ENCODE data around the gene SFTPD.

Gene SFTPD

DNA sequence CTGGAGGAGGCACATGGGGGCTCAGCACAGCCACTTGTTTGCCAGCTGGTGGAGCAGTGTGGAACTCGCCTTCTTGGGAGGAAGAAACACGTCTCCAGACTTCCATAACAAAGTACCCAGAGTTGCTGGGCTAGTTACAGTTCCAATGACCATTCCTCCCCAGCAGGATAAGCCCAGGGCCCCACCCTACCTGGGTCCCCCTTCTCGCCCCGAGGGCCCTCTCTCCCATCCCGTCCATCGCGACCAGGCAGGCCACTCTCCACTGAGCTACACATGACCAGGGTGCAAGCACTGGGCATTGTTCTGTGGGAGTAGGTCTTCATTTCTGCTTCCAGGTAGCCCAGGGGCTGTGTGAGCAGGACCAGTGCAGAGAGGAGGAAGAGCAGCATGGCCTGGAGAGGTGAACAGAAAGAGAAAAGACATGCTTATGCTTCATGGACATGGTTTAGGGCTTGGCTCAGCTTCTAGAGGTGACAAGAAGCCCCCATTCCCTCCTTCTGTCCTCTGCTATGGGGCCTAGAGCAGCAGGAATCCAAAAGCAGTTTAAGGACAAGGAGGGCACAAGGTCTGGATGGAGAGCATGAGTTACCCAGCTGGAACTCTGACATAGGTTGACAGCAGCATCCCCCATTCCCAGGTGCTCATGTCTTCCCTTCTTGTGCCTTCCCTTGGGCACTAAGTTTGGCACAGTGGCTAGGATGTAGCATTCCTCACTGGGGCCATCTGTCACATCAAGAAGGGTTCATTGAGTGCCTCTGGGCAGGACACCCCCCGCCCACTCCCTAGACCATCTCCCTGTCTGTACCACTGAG lies 2.4 kb downstream of the SFTPD start:
- DNase-seq (ENCODE audit: low read depth in 4 of 4, low spot score in 1 of 4), result no peak

DNA sequence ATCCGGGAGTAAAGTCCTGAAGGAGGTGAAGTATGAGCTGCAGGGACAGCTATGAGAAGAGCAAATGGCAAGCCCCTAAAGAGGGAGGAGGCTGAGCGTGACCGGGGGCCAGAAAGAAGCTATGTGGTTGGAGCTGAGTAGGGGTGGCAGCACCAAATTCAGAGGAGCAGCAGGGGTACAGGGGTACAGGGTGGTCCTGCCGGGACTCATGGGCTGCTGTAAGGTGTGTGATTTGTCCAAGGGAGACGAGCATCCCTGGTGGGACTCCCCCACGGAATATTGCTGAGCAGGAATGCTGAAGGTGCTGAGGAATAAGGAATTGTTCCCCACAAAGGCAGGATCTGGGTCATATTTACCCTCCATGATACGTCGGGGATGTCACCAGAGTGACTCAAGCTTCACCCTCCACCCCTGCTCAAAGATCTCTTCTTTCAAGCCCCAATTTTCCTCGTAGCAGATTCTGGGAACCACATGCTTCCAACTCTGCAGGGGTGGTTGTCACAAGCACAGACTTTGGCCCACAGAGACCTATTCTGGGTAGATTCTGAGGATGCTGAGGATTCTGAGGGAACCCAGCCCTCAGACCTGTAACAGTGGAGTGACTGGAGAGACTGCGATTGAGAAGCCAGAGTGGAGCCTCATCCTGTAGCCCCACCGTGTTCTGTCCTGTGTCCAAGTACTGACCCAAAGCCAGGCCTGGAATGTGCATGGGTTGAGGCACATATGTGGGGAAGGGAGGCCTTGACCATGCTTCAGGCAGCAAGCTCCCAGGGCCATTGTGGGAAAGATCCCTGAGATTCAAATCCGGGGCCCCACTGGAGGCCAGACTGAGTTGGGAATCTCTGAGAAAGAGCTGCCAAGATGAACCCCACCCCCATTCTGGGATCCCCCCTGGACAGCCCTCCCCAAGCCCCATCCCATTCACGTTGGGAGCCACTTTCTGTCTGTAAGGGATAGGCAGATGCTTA lies 4.2 kb downstream of the SFTPD start:
- no peak for DNase-seq (ENCODE audit: low read depth in 4 of 4, low spot score in 1 of 4)

DNA sequence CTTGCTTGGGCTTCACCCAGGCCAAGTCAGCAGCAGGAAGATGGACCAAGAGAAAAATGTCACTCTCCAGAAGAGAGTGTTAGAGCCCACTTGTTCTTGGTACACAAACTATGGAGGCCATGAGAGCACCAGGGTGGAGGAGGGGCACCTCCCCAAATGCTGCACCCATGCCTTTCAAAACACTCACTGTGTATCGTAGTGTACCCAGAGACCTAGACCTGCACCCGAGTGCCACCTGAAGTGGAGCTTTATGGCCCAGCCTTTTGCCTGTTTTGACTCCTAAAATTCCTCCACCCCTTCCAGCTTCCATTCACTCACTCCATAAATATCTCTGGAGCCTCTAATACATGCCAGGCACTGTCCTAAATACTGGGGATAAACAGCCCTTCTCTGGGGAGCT lies 5.0 kb downstream of the SFTPD start:
- DNase-seq (ENCODE audit: low read depth in 4 of 4, low spot score in 1 of 4), result no peak

DNA sequence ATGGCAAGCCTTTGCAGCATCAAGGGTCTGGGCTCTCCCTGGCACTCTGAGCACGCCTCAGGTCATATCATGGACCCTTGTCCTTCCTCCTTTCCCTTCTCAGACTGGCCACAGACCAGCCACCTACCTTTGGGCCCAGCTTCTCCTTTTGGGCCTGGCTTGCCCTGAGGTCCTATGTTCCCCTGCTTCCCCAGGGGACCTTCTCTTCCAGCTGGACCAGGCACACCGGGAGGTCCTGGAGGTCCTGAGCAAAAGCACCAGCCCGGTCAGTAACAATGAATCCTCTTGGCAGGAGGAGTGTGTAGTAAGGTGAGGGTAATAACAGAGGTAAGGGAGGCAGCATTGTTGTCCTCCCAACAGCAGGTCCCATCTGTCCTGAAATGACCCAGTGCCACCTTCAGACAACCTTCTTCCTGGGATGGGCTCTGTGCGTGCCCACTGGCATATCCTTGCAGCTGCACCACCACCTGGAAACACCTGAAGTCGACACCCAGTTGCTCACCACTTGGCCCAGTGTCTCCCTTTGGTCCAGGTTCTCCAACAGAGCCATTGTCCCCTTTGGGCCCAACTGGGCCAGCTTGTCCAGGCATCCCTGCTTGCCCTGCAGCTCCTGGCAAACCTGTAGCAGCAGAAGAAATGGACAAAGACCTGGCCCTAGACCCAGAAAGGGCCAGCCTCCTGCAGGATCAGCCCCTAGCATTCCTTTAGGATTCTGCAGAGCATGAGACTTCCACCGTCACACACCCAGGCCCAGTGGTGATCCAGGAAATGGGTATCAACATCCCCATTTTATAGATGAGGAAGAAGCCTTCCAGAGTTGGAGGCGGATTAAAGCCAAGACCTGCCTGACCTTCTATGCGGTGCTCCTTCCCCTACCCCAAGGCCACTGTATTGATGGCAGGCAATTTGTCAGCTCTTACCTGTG lies 6.4 kb downstream of the SFTPD start:
- DNase-seq (ENCODE audit: low read depth in 4 of 4, low spot score in 1 of 4), result no peak

DNA sequence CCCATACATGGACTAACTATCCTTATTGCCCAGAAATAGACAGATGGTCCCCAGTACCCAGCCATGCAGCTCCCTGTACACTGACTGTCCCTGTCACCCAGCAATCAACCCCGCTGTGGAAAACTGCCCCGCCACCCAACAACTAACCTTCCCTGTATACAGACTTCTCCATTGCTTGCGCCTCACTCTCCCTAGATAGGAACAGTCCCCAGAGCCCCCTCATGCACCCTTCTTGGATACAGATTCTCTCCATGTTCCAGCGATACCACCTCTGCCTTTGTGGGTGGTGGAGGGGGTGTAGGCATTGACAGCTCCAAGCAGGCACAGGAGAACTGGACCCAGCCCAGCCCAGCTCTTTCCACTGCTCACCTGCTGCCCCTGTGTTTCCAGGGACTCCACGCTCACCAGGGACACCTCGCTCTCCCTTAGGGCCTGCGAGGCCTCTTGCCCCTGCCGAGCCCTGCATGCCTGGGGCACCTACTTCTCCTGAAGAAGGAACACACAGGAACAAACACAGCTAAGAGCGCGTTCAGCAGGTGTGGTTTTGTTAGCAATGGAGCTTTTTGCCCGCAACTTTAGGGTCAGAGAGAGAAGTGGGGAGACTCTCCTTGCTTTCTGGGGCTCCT lies 7.2 kb downstream of the SFTPD start:
- no peak for DNase-seq (ENCODE audit: low read depth in 4 of 4, low spot score in 1 of 4)

DNA sequence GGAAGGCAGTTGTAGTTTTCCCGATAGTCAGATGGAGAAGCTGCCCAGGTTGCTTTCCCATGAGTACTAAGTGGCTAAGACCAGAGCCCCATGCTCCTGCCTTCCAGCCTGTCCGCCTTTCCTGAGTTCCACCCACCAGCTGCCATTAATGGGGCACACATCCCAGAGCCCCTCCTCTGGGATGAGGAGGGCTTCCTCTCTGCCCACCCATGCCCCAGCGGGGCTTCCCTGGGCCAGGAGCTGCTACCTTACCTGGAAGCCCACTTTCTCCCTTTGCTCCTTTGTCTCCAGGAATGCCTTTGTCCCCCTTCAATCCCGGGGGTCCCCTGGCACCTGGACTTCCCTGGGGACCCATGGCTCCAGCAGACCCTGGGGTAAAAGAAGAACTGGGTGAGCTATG lies 7.8 kb downstream of the SFTPD start:
- no peak for DNase-seq (ENCODE audit: low read depth in 4 of 4, low spot score in 1 of 4)

DNA sequence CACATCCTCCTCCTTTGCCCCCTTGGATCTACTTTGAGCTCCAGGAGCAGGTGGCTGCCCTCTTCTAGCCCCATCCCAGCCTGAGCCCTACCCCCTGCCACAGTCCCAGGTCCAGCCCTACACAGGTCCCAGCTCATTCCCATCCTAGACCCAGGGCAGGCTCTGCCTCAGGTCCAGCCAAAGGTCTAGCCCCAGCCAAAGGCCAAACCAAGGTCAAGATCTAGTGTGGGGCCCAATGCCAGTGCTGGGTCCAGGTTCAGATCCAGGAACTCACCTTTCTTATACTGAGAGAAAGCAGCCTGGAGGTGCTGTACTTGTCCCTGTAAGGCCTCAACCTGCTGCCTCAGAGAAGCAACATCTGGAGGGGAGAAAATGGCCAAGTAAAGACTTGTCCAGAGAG lies 8.5 kb downstream of the SFTPD start:
- no peak for DNase-seq (ENCODE audit: low read depth in 4 of 4, low spot score in 1 of 4)

DNA sequence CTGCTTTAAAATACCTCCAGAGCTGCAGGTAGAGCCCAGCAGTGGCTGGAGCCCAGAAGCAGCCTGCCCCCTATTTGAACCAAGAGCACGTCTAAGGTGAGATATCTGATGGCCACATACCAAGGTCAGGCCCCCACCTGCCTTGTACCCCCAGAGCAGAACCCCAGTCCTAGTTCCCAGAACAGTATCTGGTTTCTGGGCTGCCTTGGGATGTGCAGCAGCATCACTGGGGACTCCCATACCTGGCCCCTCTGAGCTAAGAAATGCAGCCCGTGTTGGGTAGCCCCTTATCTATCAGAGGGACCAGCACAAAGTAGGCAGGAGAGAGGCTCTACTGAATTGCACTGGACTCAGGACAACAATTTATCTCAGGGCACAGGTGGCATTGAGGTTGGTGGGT lies 8.9 kb downstream of the SFTPD start:
- DNase-seq (ENCODE audit: low read depth in 4 of 4, low spot score in 1 of 4), result no peak

DNA sequence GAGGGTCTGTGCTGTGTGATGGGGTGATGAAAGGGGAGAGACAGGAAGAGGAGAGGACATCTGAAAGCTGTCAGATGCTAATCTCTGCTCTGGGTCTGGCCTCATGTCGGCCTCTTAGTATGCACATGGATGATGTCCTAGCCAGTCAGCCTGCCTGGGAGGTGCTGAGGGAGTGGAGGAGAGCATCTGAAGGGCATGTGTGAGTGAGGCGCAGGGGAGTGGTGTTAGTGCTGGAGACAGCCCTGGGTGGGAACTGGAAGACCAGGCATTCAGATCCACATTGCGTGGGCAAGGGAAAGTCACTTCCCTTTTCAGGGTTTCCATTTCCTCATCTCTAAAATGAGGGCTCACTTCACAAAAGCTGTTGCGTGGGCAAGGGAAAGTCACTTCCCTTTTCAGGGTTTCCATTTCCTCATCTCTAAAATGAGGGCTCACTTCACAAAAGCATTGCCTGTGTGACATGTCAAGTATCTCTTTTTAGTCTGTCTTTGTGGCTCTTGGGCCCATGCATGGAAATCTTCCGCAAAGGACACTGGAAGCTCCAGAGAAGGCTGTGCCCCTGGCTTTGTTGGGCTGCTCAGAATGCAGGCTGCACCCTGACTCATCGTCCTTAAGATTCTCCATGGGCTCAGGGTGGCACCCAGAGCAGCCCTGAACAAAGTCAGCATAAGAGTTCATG lies 10.0 kb downstream of the SFTPD start:
- DNase-seq (ENCODE audit: low read depth in 4 of 4, low spot score in 1 of 4), result no peak

DNA sequence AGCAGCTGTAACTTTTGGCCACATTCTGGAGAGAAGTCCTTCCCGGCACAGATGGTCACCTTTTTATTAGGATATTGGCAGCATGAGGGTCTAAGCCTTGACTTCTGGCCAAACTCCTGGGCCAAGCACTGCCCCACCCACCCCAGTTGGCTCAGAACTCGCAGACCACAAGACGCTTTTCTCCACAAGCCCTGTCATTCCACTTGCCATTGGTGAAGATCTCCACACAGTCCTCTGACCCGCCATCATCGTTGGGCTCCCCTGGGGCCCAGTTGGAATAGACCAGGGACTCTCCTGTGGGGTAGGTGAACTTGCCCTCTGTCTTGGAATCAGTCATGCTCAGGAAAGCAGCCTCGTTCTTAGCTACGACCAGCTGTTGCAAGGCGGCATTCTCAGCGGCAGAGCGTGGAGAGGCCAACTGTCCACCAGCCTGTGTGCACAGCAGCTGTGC lies 11.2 kb downstream of the SFTPD start:
- no peak for DNase-seq (ENCODE audit: low read depth in 4 of 4, low spot score in 1 of 4)

DNA sequence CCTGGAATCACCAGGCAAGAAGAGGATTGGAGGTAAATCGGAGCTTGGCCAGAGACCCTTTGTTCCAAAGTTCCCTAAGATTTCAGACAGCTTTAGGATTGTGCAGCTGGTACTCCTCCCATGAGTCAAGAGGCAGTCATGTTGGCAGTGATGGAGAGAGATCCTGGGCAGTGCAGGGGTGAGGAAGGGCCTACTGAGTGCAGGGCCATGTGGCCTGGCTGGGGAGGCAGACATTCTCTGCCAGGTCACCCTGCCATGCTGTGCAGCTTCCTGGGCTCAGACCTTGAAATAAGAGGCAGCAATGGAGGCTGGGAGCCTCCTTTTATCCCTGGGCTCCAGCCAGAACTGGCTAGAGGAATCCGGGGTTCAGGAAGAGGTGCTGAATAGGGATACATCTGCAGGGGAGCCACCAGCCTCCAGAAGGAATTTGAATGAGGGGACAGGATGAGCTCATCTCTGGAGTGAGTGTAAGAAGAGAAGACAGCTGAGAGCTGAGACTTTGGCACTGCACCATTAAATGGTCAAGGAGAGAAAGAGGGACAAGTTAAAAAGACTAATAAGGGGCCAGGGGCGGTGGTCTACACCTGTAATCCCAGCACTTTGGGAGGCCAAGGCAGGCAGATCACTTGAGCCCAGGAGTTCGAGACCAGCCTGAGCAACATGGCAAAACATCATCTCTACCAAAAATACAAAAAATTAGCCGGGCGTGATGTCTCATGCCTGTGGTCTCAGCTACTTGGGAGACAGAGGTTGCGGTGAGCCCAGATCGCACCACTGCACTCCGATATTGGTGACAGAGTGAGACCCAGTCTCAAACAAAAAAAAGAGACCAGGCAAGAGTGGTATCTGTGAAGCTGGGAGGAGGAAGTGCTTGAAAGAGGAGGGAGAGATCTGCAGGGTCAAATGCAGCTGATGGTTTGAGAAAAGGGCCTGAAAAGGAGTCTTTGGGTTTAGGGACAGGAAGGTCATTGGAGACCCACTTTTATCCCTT lies 12.0 kb downstream of the SFTPD start:
- no peak for DNase-seq (ENCODE audit: low read depth in 4 of 4, low spot score in 1 of 4)

DNA sequence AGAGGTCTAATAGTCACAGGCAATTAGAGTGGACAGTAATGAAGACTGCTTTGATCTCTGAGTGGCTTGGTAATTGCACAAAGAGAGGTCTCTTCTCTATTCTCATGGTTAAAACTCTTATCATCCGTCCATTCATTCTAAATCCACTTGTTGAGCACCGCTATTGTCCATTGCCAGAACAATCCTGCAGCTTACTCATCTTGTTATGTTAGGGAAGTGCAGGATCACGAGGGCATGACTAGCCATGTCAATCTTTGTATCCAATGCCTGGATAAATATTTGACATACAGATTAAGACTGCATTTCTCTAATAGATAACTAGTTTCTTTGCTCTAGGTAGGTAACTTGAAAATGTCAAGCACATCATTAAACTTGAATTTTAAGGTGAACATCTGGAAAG lies 14.9 kb downstream of the SFTPD start:
- DNase-seq (ENCODE audit: low read depth in 4 of 4, low spot score in 1 of 4), result no peak

DNA sequence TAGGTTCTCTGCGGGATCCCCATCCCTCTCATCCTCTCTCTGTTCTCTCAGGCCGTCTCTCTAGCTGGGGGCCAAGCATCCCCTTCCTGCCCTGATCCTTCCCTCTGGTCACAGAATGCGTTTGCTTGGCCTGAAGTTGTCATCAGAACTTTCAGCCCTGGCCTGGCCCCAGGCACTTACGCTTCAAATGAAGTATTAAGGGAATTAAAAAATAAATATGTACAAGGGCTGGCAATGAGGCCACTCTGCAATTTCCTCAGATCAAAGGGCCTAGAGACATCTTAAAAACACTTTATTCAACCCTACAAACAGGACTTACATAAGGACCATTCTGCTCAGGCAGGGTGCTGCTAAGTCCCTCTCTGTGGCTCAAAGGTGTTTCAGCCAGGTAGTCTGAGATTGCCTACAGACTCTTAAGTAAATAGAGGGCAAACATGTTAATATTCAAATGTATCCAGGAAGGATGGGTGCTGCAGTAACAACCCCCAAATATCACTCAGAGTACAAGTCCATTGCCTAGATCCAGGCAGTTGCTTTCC lies 16.0 kb downstream of the SFTPD start:
- no peak for DNase-seq (ENCODE audit: low read depth in 4 of 4, low spot score in 1 of 4)

DNA sequence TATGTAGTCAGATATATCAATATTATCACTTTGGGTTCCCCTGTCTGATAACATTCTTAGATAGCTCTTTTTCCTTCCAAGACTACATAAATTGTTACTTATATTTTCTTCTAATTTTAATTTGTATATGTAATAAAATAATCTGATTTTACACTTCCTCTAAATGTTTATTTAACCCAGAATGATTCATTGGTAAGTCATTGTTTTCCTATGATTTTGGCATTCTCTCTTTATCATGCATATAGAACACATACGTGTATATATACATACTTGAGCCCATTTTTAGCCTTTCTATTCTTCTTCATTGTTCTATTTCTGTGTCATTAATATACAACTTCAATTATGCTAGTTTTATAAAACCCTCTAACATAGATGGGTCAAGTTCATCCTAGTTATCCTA lies 16.6 kb downstream of the SFTPD start:
- DNase-seq (ENCODE audit: low read depth in 4 of 4, low spot score in 1 of 4), result no peak

DNA sequence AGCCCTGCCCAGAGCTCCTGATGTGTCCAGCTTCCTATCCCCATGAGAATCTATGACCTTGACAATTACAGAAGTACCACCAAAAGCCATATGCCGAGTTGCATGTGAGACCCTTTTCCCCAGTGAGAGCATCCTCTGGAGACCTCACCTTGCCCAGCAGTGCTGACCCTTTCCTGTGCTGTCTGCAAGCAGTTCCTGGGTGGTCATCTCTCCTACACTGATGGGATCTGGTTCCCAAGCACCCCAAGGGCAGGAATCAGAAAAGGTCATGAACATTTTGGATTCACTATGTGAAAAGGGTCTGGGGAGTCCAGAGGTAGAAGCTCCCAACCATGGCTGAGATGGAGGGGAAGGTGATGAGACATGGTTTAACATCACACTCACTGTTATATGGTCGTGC lies 18.2 kb downstream of the SFTPD start:
- no peak for DNase-seq (ENCODE audit: low read depth in 4 of 4, low spot score in 1 of 4)

DNA sequence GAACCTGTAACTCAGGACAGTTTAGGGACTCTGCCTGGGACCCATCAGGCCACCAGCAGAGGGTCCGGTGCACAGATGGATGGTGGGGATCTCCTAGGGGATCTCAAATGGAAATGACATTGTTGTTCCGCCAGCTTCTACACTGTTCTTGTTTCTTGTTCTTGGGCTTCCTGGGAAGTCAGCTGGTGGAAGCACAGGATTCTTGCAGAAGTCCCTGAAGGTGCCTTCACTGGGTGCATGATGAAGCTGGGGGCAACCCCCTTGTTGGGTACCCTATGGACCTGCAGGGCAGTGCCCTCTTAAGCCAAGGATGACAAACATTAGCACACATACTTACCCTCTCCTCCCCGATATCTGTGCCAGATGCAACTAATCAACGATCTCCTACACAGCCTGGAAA lies 18.6 kb downstream of the SFTPD start:
- no peak for DNase-seq (ENCODE audit: low read depth in 4 of 4, low spot score in 1 of 4)

DNA sequence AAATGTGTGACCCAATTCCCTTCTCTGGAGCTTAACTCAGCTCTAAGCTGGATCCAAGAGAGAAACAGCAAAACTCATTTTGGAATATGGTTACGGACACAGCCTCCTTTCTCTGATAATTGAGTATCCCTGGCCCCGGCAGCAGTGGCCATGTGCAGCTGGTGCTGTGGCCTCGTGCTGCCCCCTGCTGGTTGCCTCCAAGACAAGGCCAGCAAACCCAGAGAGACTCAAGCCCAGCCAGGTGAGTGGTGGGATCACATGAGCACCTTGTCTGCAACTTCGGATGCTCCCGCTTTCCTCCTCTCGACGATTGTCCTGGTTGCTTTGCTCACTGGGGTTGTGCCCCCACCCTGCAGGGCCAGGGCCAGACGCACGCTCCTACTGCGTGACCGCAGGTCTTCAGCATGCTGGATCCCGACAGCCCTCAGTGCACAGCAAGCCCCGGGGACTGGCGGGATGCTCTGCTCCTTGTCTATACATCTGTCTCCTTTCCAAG lies 19.4 kb downstream of the SFTPD start:
- peak; percentile 53 to 71 (median 66) for DNase-seq (ENCODE audit: low read depth in 4 of 4, low spot score in 1 of 4)

DNA sequence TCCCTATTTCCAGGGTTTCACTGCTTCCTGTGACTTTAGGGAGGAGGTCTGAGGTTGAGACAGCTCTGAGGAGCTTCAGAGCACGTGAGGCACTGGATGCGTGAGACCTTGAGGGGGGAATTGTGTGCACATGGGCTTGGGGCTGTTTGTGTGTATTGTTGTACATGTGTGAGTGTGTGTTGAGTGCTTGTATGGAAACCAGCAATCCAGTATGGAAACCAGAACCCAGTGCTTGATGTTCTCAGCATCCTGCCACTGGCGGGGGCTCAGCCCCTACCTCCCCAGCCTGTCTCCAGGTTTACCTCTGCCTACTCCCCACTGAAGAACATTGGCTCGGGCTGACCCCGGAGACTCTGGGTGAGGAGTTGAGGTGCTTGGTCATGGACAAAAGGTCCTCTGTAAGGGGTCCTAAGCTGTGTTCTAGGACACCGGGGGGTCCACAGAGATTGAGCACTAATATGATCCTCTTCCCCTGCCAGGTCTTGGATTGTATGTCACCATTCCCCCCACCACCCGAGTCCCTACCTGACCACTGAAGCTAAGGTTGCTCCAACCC lies 20.8 kb downstream of the SFTPD start:
- no peak for DNase-seq (ENCODE audit: low read depth in 4 of 4, low spot score in 1 of 4)
